LNCaP clone FGC (cell line): ENCODE results near the gene TBCC.

Experiments
- DNase-seq: peaks from one replicate; pipeline ENCODE4 v3.0.0-alpha.2; 2011; ENCODE audit warnings: low read depth
- H3K4me3 ChIP-seq: 2 replicates; pipeline ENCODE4 v1.5.1; 2011; ENCODE audit warnings: mild to moderate bottlenecking, low read depth, low read length, control low read depth
- CTCF ChIP-seq: IDR thresholded peaks from 2 replicates; pipeline ENCODE4 v1.5.1; 2012; ENCODE audit warnings: mild to moderate bottlenecking; ENCODE audit not compliant: control insufficient read depth, insufficient read depth; ENCODE audit errors: extremely low read depth

The TBCC gene

GRCh38 chr6:42745640-42746462 is at the start of gene TBCC:
TBCC (minus strand) TSS chr6:42746103; CDS start chr6:42746073, 30 bp downstream.
- peak within 1 kb of the TSS; percentile 88 for H3K4me3 ChIP-seq
- no peak for TF ChIP-seq CTCF
- DNase-seq: peak; percentile 91

- no peak for TF ChIP-seq CTCF
- no peak overlapping the region for H3K4me3 ChIP-seq
- DNase-seq: no peak
These were observed 49.7 kb upstream of the TBCC start for GRCh38 chr6:42795651-42796050.

- no peak for DNase-seq
- TF ChIP-seq CTCF: no peak
These were observed 45.9 kb upstream of the TBCC start for GRCh38 chr6:42791706-42792320.

GRCh38 chr6:42790549-42791181 is 44.8 kb upstream of the TBCC start:
- no peak for TF ChIP-seq CTCF
- no peak overlapping the region for H3K4me3 ChIP-seq
- DNase-seq: no peak

More at GRCh38 chr6:42791706-42792320, 45.9 kb upstream of the TBCC start:
- no peak overlapping the region for H3K4me3 ChIP-seq

GRCh38 chr6:42788671-42789070 is 42.8 kb upstream of the TBCC start:
- H3K4me3 ChIP-seq: no peak overlapping the region
- TF ChIP-seq CTCF: no peak
- DNase-seq: no peak

GRCh38 chr6:42787063-42787472 is 41.2 kb upstream of the TBCC start:
- H3K4me3 ChIP-seq: no peak overlapping the region
- no peak for DNase-seq
- TF ChIP-seq CTCF: no peak
